IMR-90 (cell line): Measurements from ENCODE around the gene CASZ1. TPM values are rescaled to one million over a fixed set of nuclear protein-coding genes. Genes with fewer than 3 reads are reported as not detected.

Experiments used
- ATAC-seq: fragments of 200-7000 bp; cut with Tn5 transposase; 2 replicates; pipeline ENCODE4 v1.9.1; 2020; ENCODE audit warnings: low read depth, mild to moderate bottlenecking, moderate library complexity
- BruUV-seq: library from RNA; stranded (reverse); fragments of 400-500 nt; replicated peaks from 2 replicates; lab custom pipeline; 2021; lab: Mats Ljungman, UMichigan
- CTCF ChIA-PET: fragments of 300-600 bp; formaldehyde crosslinking; extraction: SDS; loops from one replicate; lab custom pipeline; 2021; ENCODE audit warnings: antibody characterized with exemption; lab: Yijun Ruan, JAX
- POLR2A ChIA-PET: fragments of 300-600 bp; sonication (Branson Sonifier 250); formaldehyde crosslinking; loops from one replicate; lab custom pipeline; 2022; ENCODE audit warnings: antibody characterized with exemption; ENCODE audit not compliant: unreplicated experiment; lab: Charles Lee
- DNase-seq: peaks from one replicate; pipeline ENCODE4 v3.0.0; 2013
- H2AFZ ChIP-seq: replicated peaks from 2 replicates; pipeline ENCODE3; 2013; ENCODE audit warnings: low read length, mild to moderate bottlenecking; ENCODE audit not compliant: poor library complexity
- H2AK5ac ChIP-seq: 2 replicates; pipeline ENCODE4 v1.6.1; 2013; ENCODE audit warnings: low read depth, low read length, inconsistent platforms
- H2AK9ac ChIP-seq: replicated peaks from 2 replicates; pipeline ENCODE3; 2013; ENCODE audit warnings: mild to moderate bottlenecking, low read depth, low read length, moderate library complexity; ENCODE audit not compliant: poor library complexity
- H2BK120ac ChIP-seq: 2 replicates; pipeline ENCODE4 v1.6.1; 2013; ENCODE audit warnings: low read depth, low read length, inconsistent platforms
- H2BK15ac ChIP-seq: 3 replicates; pipeline ENCODE4 v1.6.1; 2013; ENCODE audit warnings: low read depth, low read length, inconsistent platforms
- H2BK20ac ChIP-seq: 2 replicates; pipeline ENCODE4 v1.6.1; 2013; ENCODE audit warnings: low read depth, mild to moderate bottlenecking, inconsistent platforms, low read length, moderate library complexity
- H2BK5ac ChIP-seq: 2 replicates; pipeline ENCODE4 v1.6.1; 2013; ENCODE audit warnings: mild to moderate bottlenecking, low read depth, low read length, inconsistent platforms; ENCODE audit not compliant: poor library complexity, severe bottlenecking
- H3K14ac ChIP-seq: replicated peaks from 2 replicates; pipeline ENCODE4 v1.6.1; 2013; ENCODE audit warnings: low read depth, low read length, inconsistent platforms
- H3K18ac ChIP-seq: 2 replicates; pipeline ENCODE4 v1.6.1; 2013; ENCODE audit warnings: low read depth, low read length, control low read depth
- H3K23ac ChIP-seq: 2 replicates; pipeline ENCODE4 v1.6.1; 2013; ENCODE audit warnings: low read depth, low read length, inconsistent platforms
- H3K27ac ChIP-seq: 2 replicates; pipeline ENCODE4 v1.5.1; 2013; ENCODE audit warnings: mild to moderate bottlenecking, control low read depth, low read length; ENCODE audit not compliant: insufficient read depth
- H3K27me3 ChIP-seq: 2 replicates; pipeline ENCODE4 v1.6.1; 2013; ENCODE audit warnings: low read length; ENCODE audit not compliant: control insufficient read depth, insufficient read depth
- H3K36me3 ChIP-seq: 2 replicates; pipeline ENCODE4 v1.6.1; 2013; ENCODE audit warnings: low read length, mixed read lengths; ENCODE audit not compliant: control insufficient read depth, insufficient read depth
- H3K4ac ChIP-seq: 2 replicates; pipeline ENCODE4 v1.6.1; 2013; ENCODE audit warnings: low read depth, low read length, inconsistent platforms
- H3K4me1 ChIP-seq: 2 replicates; pipeline ENCODE4 v1.6.1; 2013; ENCODE audit warnings: low read length, mixed read lengths; ENCODE audit not compliant: control insufficient read depth, insufficient read depth
- H3K4me2 ChIP-seq: 2 replicates; pipeline ENCODE4 v1.6.1; 2013; ENCODE audit warnings: low read depth, mild to moderate bottlenecking, control low read depth, low read length, moderate library complexity
- H3K4me3 ChIP-seq: 2 replicates; pipeline ENCODE4 v1.5.1; 2013; ENCODE audit warnings: low read depth, mild to moderate bottlenecking, control low read depth, low read length, moderate library complexity; ENCODE audit not compliant: insufficient read depth
- H3K56ac ChIP-seq: 2 replicates; pipeline ENCODE4 v1.6.1; 2013; ENCODE audit warnings: low read length, inconsistent platforms; ENCODE audit not compliant: insufficient read depth; ENCODE audit errors: extremely low read depth
- H3K79me1 ChIP-seq, 2 experiments: 2 replicates each; pipeline ENCODE4 v1.6.1; 2013; ENCODE audit warnings: low read length in 2 of 2, inconsistent platforms in 1 of 2, low read depth in 1 of 2
- H3K9ac ChIP-seq: 2 replicates; pipeline ENCODE4 v1.6.1; 2013; ENCODE audit warnings: low read depth, low read length, control low read depth
- H3K9me1 ChIP-seq: 2 replicates; pipeline ENCODE4 v1.6.1; 2013; ENCODE audit warnings: low read length, inconsistent platforms; ENCODE audit not compliant: insufficient read depth
- H3K9me3 ChIP-seq: 2 replicates; pipeline ENCODE4 v1.6.1; 2013; ENCODE audit warnings: low read length; ENCODE audit not compliant: control insufficient read depth, insufficient read depth
- H4K20me1 ChIP-seq: 2 replicates; pipeline ENCODE4 v1.6.1; 2013; ENCODE audit warnings: low read length, inconsistent platforms; ENCODE audit not compliant: insufficient read depth
- H4K5ac ChIP-seq: 2 replicates; pipeline ENCODE4 v1.6.1; 2013; ENCODE audit warnings: mild to moderate bottlenecking, low read depth, low read length, control low read depth
- H4K8ac ChIP-seq, 2 experiments: 2 replicates each; pipeline ENCODE4 v1.6.1; 2013; ENCODE audit warnings: low read depth in 2 of 2, low read length in 2 of 2, control low read depth in 1 of 2, inconsistent platforms in 1 of 2
- H4K91ac ChIP-seq: 2 replicates; pipeline ENCODE4 v1.6.1; 2013; ENCODE audit warnings: low read depth, low read length, inconsistent platforms; ENCODE audit not compliant: insufficient read depth
- BHLHE40 ChIP-seq: fragments of 150-350 bp; IDR thresholded peaks from 2 replicates; pipeline ENCODE4 v1.6.1; 2016; ENCODE audit warnings: mild to moderate bottlenecking, low read depth, low read length
- CEBPB ChIP-seq: IDR thresholded peaks from 2 replicates; pipeline ENCODE4 v1.6.1; 2012; ENCODE audit warnings: low read depth, low read length, improper control_type of control experiment
- CHD1 ChIP-seq: IDR thresholded peaks from 2 replicates; pipeline ENCODE4 v1.6.1; 2012; ENCODE audit warnings: low read depth, low read length, improper control_type of control experiment
- CTCF ChIP-seq: conservative IDR thresholded peaks from 2 replicates; pipeline ENCODE4 v1.5.1; 2012; ENCODE audit warnings: mild to moderate bottlenecking, low read depth, low read length, improper control_type of control experiment
- ELK1 ChIP-seq: fragments of 150-350 bp; IDR thresholded peaks from 2 replicates; pipeline ENCODE4 v1.6.1; 2016; ENCODE audit warnings: low read depth, mild to moderate bottlenecking, low read length, moderate library complexity, borderline replicate concordance
- FOS ChIP-seq: fragments of 150-350 bp; IDR thresholded peaks from 2 replicates; pipeline ENCODE4 v1.6.1; 2016; ENCODE audit warnings: low read depth, low read length
- MAFK ChIP-seq: IDR thresholded peaks from 2 replicates; pipeline ENCODE4 v1.6.1; 2012; ENCODE audit warnings: low read depth, low read length, improper control_type of control experiment
- MAZ ChIP-seq: IDR thresholded peaks from 2 replicates; pipeline ENCODE4 v1.6.1; 2012; ENCODE audit warnings: low read depth, mild to moderate bottlenecking, low read length, improper control_type of control experiment, moderate library complexity, borderline replicate concordance
- MXI1 ChIP-seq: IDR thresholded peaks from 2 replicates; pipeline ENCODE4 v1.6.1; 2012; ENCODE audit warnings: low read depth, mild to moderate bottlenecking, low read length, moderate library complexity, borderline replicate concordance
- NFE2L2 ChIP-seq: fragments of 150-350 bp; IDR thresholded peaks from 2 replicates; pipeline ENCODE4 v1.6.1; 2016; ENCODE audit warnings: low read depth, mild to moderate bottlenecking, low read length
- POLR2A ChIP-seq: IDR thresholded peaks from 2 replicates; pipeline ENCODE4 v1.6.1; 2012; ENCODE audit warnings: mild to moderate bottlenecking, low read depth, low read length
- RAD21 ChIP-seq: IDR thresholded peaks from 2 replicates; pipeline ENCODE4 v1.6.1; 2012; ENCODE audit warnings: low read length, improper control_type of control experiment
- RCOR1 ChIP-seq: IDR thresholded peaks from 2 replicates; pipeline ENCODE4 v1.6.1; 2012; ENCODE audit warnings: mild to moderate bottlenecking, low read length, improper control_type of control experiment; ENCODE audit not compliant: insufficient replicate concordance
- RFX5 ChIP-seq: IDR thresholded peaks from 2 replicates; pipeline ENCODE4 v1.8.0; 2012; ENCODE audit warnings: low read depth, mild to moderate bottlenecking, low read length, moderate library complexity
- SMC3 ChIP-seq: fragments of 150-350 bp; IDR thresholded peaks from 2 replicates; pipeline ENCODE4 v1.6.1; 2016; ENCODE audit warnings: low read depth, mild to moderate bottlenecking, antibody characterized with exemption, low read length, moderate library complexity
- USF2 ChIP-seq: fragments of 150-350 bp; IDR thresholded peaks from 2 replicates; pipeline ENCODE4 v1.6.1; 2017; ENCODE audit warnings: mild to moderate bottlenecking, antibody characterized with exemption, low read length, low read depth
- WGBS, 2 experiments: methylation state at CpG; one replicate each; pipeline versions ENCODE4 v1.1.5 to v1.1.7; 2013; ENCODE audit warnings: missing lambda C conversion rate in 2 of 2; ENCODE audit not compliant: insufficient read length in 1 of 2; ENCODE audit errors: extremely low coverage in 2 of 2; 5-methylcytosine and 5-hydroxymethylcytosine counted together
- dilution Hi-C: fragments of 300-500 bp; cut with HindIII; formaldehyde crosslinking; loops from one replicate; pipeline ENCODE4 v1.14.3; 2018; ENCODE audit warnings: low sequenced_read_pairs; ENCODE audit not compliant: unreplicated experiment
- in situ Hi-C: fragments of 300-500 bp; cut with MboI; formaldehyde crosslinking; loops from 3 replicates; pipeline ENCODE4 v1.14.3; 2019; ENCODE audit warnings: low sequenced_read_pairs, inconsistent platforms, mixed read lengths
- intact Hi-C: fragments of 100-400 bp; cut with micrococcal nuclease; formaldehyde crosslinking; loops from 2 replicates; pipeline ENCODE4 v1.10.0; 2022
- polyA plus RNA-seq, 3 experiments: library from polyadenylated mRNA; depleted of rRNA; stranded (reverse); fragments of >200 nt; gene quantifications; 2 replicates each; pipeline ENCODE4 v1.2.3, GENCODE V29; 2012; ENCODE audit warnings: low replicate concordance in 1 of 3
- total RNA-seq: library from RNA; depleted of rRNA; stranded (reverse); fragments of >200 nt; gene quantifications from 2 replicates; pipeline ENCODE4 v1.2.3, GENCODE V29; 2012

Gene CASZ1
- total and polyA plus RNA-seq, 2 of the 4 experiments (the other 2 are of a cell fraction): 0.18 to 0.24 TPM

- Histone ChIP-seq H2AK9ac (no peak overlapping the region), H3K9me3 (no peaks in the 10 kb centered on the region), H4K8ac (no peak overlapping the region), H2AFZ (no peak overlapping the region), H3K4me1 (no peaks in the 10 kb centered on the region), H3K18ac (no peak overlapping the region), H2BK15ac (no peak overlapping the region), H3K79me1 (no peaks in the 10 kb centered on the region), H3K23ac (no peak overlapping the region), H2BK5ac (no peak overlapping the region), H3K27me3 (peaks cover 60% of the 10 kb centered on the region; the same call in 1 of the 2 replicates), H2BK20ac (no peak overlapping the region), H3K9ac (no peak overlapping the region), H3K4me3 (no peak overlapping the region), H2BK120ac (no peak overlapping the region), H3K4me2 (no peak overlapping the region), H3K14ac (no peak overlapping the region), H4K5ac (no peak overlapping the region), H3K56ac (no peak overlapping the region), H3K9me1 (no peaks in the 10 kb centered on the region), H3K4ac (no peak overlapping the region), H2AK5ac (no peak overlapping the region), H4K20me1 (no peaks in the 10 kb centered on the region), H4K91ac (no peak overlapping the region), H3K36me3 (no peaks in the 10 kb centered on the region), H3K27ac (no peak overlapping the region)
- WGBS, 2 experiments: 60% methylated on average over 1 of the region's 10 CpGs; no CpG with 5 or more reads in 1 of the 2 experiments
- no peak for DNase-seq
- intact Hi-C loops: no loop called here
- no peak for ATAC-seq
- no TSS peak for BruUV-seq
- no peak for TF ChIP-seq SMC3
- no peak for TF ChIP-seq CEBPB
- no peak for TF ChIP-seq USF2
- TF ChIP-seq MAFK: no peak
- TF ChIP-seq NFE2L2: no peak
- no peak for TF ChIP-seq CHD1
- TF ChIP-seq BHLHE40: no peak
- no peak for TF ChIP-seq ELK1
- no peak for TF ChIP-seq RCOR1
- TF ChIP-seq RAD21: no peak
- no peak for TF ChIP-seq MAZ
- no peak for TF ChIP-seq CTCF
- TF ChIP-seq MXI1: no peak
- TF ChIP-seq POLR2A: no peak
- no peak for TF ChIP-seq RFX5
- no peak for TF ChIP-seq FOS
- in situ Hi-C loops: no loop called here
- ChIA-PET POLR2A (no interaction called here), CTCF (no interaction called here)
- dilution Hi-C loops: no loop called here
Measured at GRCh38 chr1:10716840-10717239, 79.6 kb downstream of the CASZ1 start.
